Bone marrow (tissue), 2 donors: ENCODE measurements around the gene NKTR.

ENCODE experiments used
- DNase-seq, 2 donors: peaks; one replicate each; lab custom pipeline; 2025; lab: John Stamatoyannopoulos, UW

NKTR gene

DNA sequence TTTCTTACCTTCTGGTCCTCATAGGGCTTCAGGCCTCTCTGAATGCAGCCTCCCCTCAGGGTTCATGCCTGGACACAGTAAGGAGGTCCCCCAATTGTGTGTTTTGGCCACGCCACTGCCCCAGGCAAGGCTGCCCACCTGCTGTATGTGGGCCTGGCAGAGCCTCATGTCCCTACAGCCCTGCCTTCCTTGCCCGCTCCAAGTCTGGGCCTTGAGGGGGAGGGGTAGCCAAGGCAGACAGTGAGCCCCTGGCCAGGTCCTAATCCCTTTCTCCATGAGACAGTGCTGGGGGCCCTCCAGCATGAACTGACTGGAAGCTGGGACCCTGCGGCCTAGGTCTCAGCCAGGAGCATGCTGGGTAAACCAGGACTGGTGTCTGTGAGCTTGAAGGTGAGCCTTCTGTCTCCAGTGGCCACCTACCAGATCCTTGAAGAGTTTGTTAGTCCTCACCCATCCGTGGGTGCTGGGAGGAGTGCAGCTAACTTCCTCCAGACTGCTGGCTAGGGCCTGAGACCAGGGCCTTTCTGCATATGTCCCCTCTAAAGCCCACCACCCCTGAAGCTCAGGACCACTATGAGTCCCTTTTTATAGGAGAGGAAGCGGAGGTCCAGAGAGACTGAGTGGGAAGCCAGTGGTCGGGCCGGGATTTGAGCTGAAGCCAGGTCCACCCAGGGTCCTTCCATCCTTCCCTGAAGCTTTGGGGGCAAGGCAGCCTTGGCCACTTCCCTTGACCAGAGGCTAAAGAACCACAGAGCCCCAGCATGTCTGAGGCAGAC lies 61.7 kb downstream of the NKTR start:
- DNase-seq, result no peak

DNA sequence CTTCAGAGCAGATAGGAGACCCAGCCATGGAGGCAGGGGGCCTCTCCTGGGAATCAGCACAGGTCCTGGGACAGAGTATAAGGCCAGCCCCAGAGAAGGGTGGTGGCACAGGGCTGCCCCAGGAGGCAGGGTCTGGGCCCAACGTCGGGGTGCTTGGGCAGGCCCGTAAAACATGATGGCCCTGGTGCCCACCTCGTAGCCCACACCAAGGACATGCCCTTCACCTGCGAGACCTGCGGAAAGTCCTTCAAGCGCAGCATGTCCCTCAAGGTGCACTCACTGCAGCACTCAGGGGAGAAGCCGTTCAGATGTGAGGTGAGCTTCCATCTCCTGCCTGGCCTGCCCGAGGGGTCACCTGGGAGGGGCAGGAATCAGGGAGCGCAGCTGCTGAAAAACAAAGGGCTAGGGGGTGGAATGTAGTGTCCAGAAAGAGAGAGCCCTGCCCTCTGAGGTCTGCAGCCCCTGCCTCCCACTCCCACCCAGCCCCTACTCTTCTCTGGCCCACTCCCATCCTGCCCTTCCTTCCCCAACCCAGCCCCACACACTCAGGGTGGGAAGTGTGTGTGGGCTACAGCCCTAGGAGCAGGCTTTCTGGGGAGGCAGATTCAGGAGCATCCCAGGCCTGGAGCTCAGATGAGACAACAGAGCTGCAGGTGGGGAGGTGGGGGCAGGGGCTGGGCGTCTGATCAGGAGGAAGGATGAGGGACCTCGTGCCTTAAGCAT lies 62.5 kb downstream of the NKTR start:
- DNase-seq, result no peak

DNA sequence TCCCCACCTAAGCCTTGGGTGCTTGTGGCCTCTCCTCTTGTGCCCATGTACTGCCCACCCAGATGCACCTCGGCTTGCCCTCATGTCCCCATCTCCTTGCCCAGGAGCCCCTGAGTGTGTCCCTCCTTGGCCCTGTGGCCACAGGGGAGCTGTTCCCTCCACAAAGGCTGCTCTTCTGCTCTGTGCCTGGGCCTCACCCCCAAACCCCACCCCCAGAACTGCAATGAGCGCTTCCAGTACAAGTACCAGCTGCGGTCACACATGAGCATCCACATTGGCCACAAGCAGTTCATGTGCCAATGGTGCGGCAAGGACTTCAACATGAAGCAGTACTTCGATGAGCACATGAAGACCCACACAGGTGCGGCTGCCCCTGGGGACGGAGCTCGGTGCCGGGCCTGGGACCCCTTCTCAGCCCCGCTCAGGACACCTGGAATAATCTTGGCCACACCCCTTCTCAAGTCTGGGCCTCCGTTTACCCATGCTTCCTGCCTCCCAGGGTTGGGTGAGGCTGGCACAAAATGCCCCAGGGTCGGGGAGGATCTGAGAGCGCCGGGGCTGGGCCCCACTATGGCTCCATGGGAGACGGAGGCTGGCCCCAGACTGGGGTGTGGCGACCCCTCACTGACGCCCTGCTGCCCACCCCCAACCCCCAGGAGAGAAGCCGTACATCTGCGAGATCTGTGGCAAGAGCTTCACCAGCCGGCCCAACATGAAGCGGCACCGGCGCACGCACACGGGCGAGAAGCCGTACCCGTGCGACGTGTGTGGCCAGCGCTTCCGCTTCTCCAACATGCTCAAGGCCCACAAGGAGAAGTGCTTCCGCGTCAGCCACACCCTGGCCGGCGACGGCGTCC lies 63.3 kb downstream of the NKTR start:
- DNase-seq, result no peak

DNA sequence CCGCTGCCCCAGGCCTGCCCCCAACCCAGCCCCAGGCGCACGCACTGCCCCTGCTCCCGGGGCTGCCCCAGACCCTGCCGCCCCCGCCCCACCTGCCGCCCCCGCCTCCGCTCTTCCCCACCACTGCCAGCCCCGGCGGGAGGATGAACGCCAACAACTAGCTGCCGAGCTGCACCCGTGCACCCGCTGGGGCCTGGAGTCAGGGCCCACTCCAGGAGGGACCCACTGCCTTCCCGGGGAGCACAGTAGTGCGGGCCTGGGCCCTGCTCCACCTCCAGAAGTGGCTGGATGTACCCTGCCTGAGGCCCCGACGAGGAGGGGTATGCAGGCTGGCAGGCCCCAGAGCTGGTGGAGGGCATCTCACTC lies 63.9 kb downstream of the NKTR start:
- no peak for DNase-seq

DNA sequence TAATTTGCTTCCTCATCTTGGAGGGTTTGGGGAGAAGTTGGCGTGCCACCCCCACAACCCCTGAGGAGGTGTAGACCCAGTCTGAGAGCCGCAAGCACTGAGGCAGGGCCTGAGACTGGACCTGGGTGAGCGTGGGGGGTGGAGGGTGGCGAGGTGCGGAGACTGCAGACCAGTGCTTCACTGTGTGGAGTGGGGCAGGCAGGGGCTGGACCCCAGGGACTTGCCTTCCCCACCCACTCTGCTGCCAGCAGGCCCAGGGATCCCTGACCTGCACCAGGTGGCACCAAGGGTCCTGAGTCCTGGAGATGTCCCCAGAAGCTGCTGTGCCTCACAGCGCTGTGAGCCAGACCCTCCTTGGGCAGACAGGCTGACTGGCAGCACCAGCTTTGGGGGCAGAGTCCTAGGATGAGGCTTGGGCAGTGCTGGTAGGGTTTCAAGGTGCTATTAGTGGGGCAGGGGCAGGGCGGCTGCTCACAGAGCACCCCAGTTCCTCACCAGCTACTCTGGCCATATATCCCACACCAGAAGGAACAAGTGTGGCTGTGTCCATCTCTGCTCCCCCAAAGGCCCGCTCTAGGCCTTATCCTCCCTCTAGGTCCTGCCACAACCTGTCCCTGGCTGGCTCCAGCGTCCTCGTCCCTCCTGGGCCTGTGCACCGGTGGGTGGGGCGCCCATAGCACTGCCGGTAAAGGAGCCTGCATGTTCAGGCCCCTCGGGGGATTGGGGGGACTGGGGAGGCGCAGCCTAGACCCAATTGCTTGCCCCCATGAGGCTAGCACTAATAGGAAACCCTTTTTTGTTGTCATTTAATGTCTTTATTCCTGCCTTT lies 64.8 kb downstream of the NKTR start:
- no peak for DNase-seq

DNA sequence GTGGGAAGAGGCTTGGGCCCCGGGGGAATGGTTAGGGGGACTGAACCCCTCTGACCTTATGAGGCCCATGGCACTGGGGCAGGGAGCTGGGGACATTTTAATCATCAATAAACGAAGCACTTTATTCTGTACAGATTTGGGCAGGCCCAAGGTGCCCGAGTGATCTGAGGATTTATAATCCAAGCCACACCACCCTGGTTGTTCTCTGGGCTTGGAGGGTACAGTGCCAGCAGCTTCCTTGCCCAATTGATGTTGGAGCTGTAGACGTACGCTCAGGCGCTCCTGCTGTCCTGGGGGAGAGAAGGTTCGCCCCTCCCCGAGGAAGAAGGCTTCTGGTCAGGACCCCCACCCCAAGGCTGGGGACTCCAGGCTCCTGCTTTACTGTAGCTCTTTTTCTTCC lies 65.5 kb downstream of the NKTR start:
- DNase-seq, result no peak

DNA sequence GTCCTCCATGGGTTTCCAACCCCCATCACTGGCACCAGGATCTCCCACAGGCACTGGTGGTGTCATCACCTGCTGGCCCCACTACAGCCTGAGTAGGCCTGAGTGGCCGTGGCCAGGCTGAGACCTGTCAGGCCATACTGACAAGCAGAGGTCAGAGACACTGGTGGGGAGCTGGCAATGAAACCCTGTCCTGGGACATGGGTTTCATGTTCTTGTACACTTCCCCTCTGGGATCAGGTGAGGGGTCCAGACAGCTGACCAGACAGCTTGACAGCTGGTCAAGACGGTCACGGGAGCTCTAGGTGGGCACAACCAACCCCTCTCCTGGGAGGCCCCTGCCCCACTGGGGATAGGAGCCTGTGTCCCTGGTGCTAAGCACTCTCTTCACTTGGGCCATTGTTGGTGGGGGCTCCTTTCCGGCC lies 66.1 kb downstream of the NKTR start:
- DNase-seq, result no peak

DNA sequence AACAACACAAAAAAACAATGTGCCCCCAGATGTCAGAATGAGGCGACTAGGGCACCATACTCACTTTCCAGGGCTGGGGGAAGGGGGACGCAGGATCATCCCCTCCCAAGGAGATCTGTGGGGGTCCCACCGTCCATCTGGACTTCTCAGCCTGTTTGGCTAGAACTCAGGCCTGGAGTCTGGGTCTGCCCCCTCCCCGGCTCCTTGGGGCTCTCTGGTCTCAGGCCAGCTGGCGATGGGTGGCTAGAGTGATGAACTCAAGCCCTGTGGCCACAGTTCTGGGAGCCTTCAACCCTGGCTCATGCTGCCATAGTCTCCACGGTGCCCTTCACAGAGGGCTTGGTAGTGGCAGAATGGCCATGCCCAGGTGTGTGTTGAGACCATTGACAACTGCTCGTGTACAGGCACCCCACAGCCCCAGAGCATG lies 66.6 kb downstream of the NKTR start:
- DNase-seq, result no peak

DNA sequence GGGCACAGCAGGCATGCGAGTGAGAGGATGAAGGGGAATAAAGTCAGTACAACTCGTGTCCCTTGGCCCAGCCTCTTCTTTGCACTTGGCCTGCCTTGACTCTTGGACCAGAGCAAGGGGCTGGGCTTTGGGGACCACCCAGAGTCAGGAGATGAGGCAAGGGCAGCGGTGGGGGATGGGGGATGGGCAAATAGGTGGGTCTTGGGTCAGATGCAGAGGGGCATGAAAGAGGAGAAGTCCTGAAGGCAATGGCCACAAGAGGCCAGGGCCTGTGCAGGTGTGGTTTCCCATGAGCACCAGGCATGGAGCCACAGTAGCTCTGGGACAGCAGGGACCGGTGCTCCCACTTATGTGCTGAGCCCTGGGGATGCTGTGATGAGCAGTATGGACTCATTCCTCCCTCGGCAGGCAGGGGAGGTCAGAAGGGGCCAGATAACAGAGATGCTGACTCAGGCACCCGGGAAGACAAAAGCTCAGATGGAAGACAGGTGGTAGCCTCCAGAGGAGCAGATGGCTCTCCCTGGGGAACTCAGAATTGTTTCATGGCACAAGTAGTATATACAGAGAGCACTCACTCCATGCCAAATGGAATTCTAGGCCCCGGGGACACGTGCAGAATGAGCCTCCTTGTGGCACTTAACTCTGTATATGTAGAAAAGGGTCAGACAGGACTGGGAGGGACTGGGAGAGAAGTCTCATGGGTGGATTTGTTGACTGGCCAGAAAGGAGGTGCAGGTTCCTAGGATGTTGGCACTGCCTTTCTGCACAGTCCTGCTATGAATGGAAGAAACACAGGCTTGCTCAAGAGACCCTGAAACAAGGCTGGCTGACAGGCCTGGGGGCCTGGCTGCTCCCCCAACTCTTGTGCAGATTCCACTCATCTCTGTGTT lies 67.3 kb downstream of the NKTR start:
- DNase-seq, result no peak

DNA sequence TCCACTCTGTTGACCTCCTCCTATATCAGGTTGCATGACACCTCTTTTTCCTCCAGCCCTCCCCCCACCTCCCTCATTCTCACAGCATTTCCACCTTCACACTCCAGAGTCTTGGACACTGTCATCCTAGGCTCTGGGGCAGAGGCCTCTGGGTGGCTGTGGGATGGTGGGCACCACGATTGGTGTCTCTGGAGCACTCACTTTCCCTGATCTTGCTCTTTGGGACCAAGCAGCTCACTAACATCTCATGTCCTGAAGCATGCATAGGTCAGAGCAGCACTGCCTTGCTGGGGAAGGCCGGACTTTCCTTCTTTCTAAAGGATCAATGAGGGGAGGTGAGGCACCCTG lies 67.9 kb downstream of the NKTR start:
- DNase-seq, result no peak

DNA sequence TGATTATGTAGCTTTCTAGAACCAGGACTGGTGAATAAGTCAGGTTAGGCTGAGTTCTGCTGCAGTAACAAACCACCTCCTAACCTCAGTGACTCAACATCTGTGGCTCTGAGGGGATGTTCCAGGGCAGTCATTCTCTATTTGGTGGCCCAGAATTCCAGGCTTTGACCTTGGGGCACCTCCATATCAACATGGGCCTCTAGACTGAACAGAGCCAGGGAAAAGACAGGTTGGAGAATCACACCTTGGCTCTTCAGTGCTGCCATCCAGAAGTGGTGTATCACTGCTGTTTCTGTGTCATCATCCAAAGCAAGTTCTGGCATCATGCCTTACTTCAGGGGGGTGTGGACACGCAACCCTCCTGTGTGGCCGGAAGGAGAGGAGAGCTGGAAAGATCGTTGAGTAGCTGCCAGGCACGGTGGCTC lies 68.3 kb downstream of the NKTR start:
- no peak for DNase-seq

DNA sequence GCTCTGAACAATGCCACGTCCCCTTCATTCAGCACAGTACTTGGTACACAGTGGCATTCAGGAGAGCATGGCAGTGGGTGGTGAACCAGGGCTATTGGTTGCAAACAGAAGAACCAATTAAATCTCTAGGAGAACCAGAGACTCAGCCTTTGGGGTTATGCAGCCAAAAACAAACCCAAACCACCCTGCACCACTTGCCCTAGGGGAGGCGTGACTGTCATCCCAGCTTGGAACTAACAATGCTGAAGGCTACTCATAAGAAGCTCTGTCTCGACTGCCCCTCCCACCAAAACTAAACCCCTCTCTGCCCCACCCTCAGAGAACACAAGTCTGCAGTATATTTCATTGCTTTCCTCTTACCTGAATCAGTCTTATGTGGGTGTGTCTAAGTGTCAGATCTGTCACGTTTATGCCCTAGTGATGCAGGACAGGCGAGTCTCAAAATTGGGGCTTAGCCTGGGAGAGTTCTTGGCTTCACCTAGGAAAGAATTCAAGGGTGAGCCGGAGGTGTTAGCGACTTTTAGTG lies 69.6 kb downstream of the NKTR start:
- DNase-seq, result no peak

DNA sequence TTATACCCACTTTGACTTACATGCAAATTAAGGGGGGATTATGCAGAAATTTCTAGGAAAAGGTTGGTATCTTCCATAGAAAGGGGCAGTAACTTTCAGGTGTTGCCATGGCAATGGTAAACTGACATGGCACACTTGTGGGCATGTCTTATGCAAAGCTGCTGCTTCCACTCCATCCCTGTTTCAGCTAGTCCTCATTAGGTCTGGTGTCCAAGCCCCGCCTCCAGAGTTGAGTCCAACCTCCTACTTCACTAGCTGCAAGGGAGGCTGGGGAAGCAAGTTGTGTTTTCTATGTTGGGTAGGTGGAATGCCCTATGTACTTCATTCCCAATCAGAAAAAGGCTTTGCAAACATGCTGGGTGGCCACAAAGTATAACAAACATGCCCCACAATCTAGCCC lies 70.2 kb downstream of the NKTR start:
- DNase-seq, result no peak

DNA sequence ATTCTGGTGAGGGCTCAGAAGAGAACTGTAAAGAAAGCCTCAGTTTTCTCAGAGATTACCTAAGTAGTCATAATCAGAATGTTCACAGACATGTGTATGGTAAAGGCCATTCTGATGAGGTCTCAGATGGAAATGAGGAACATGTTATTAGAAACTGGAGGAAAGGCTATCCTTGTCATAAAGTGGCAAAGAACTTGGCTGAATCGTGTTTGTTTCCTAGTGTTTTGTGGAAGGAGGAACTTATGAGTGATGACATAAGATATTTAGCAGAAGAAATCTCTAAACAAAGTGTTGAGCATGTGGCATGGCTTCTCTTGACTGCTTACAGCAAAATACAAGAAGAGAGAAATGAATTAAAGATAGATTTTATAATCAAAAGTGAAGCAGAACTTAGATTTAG lies 72.0 kb downstream of the NKTR start:
- no peak for DNase-seq

DNA sequence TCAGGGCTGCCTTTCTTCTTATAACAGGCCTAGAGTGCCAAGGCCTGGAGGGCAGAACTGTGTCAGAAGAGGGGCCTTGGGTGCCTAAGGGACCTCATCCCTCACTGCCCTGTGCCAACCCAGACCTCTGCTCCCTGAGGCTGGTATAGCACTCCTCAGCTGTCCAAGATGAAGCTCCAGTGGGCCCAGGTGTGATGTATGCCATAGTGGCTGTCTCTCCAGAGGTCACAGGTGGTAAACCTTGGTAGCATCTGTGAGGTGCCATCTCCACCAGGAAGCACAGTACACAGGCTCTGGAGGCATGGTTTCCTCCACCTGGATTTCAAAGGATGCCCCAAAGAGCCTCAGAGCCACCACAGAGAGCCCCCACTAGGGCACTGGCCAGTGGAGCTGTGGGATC lies 72.6 kb downstream of the NKTR start:
- no peak for DNase-seq

DNA sequence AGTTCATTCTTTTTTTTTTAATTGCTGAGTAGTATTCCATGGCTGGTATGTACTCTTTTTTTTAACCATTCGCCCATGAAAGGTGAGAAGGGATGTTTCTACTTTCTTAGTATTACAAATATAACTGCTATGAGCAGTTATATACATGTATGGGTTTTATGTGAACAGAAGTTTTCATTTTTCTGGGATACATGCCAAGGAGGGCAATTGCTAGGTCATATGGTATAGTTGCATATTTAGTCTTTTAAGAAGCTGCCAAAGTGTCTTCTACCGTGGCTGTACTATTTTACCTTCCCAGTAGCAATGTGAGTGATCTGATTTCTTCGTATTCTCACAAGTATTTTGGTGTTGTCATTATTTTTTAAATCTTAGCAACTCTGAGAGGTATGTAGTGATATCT lies 73.7 kb downstream of the NKTR start:
- DNase-seq, result no peak

DNA sequence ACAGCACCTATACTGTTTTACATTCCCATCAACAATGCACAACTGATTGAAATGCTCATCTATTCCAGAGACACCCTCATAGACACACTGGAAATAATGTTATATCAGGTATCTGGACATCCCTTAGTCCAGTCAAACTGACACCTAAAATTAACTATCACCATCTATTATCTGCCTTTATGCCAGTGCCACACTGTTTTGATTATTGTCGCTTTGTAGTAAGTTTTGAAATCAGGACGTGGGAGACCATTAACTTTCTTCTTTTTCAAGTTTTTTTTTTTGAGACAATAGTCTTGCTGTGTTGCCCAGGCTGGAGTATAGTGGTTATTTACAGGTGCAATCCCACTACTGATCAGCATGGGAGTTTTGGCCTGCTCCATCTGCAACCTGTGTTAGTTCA lies 75.4 kb downstream of the NKTR start:
- DNase-seq, result no peak

DNA sequence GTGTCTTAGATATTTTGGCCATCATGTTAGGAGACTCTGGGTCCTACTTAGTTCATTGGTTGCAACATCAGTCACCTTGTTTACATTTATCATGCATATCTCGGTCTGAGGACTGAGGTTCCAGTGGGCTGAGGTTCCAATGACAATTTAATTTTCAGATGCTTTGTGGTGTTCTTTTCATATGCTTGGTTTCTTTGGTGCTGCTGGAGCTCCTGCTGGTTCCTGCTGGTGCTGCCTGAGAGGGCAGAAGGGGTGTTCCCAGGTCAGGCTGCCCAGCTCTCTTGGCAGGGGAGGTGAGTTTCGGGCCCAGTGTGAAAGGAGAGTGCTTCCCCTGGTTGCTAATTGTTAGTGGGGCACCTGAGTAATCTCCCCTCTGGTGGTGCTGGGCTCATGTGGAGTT lies 78.0 kb downstream of the NKTR start:
- no peak for DNase-seq

DNA sequence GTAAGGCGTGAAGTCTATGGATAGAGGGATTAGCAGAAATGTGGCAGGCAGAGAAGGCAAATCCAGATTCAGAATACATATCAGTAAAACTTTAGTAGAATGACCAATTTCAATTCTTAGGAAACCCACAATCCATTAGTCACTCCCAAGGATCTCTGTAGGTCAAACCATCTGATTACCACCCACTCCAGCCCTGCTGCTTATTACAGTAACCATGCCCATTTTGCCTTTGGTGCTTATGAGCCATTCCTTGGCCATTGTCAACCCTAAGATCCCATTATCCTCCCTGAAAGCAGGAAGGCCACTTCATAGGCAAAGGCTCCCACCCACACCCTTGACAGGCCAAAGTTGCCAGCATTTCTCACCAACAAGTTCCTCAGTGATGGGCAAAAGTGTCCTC lies 79.8 kb downstream of the NKTR start:
- no peak for DNase-seq

DNA sequence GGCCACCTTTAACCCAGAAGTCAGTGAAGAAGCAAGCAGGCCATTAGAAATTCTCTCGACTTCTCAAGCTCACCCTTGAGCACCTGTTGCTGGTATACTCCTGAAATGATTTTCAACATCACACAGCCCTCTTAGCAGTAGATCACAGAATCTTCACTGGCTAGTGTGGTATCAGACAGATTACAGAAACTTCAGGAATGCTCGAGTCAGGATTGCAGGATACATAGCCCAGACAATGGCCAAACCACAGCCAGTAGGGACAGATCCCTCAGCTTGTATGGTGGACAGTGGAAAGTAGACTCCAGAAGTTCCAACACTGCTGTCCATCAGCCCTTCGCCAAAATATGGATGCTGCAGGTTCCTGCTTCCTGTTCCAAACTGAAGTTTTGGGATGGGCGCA lies 80.3 kb downstream of the NKTR start:
- no peak for DNase-seq
